Left lobe of liver (tissue), 1 donor: ENCODE measurements around the gene LUC7L2. TPM values are rescaled to one million over a fixed set of nuclear protein-coding genes. Genes with fewer than 3 reads are reported as not detected.

ENCODE experiments used
- total RNA-seq: library from RNA; stranded (reverse); gene quantifications from one replicate; pipeline ENCODE4 v1.2.1, GENCODE V29; 2021
- donor health status: DM: no; HTN: yes; CAD: no.

Gene LUC7L2
- total RNA-seq, 1 donor from 2014 or later = 48.3 TPM

Other genes with a start within 250 kb of the LUC7L2 start
- gene UBN2, start 128.7 kb upstream of the LUC7L2 start, total RNA-seq = 8.9 TPM
- 12.1 TPM for gene FMC1, start 18.6 kb upstream of the LUC7L2 start, total RNA-seq
- not detected for gene KLRG2, start 123.8 kb downstream of the LUC7L2 start, total RNA-seq
- gene CLEC2L, start 163.8 kb downstream of the LUC7L2 start, total RNA-seq = not detected